Nephron progenitor cell (in vitro differentiated cells): ENCODE results near the gene CNTNAP5.

ENCODE experiments used
- DNase-seq: peaks from one replicate; pipeline ENCODE4 v3.0.0; 2021
- H3K27ac Mint-ChIP-seq: 2 replicates; pipeline ENCODE4 v1.8.0; 2021; ENCODE audit warnings: mild to moderate bottlenecking, moderate library complexity, mixed read lengths
- H3K27me3 Mint-ChIP-seq: 2 replicates; pipeline ENCODE4 v1.8.0; 2021; ENCODE audit warnings: mild to moderate bottlenecking, low read depth, mixed read lengths; ENCODE audit not compliant: poor library complexity
- H3K36me3 Mint-ChIP-seq: 2 replicates; pipeline ENCODE4 v1.8.0; 2021; ENCODE audit warnings: low read depth, mixed read lengths
- H3K4me1 Mint-ChIP-seq: 2 replicates; pipeline ENCODE4 v1.8.0; 2021; ENCODE audit warnings: mixed read lengths
- H3K4me3 Mint-ChIP-seq: 2 replicates; pipeline ENCODE4 v1.8.0; 2021; ENCODE audit warnings: mild to moderate bottlenecking, moderate library complexity, mixed read lengths
- H3K9me3 Mint-ChIP-seq: 2 replicates; pipeline ENCODE4 v1.8.0; 2021; ENCODE audit warnings: mild to moderate bottlenecking, moderate library complexity, mixed read lengths
- TF ChIP-seq, protein P1 (sequence below): fragments of 200-600 bp; sonication (generic); IDR thresholded peaks from 2 replicates; pipeline ENCODE4 v1.5.0; 2021; ENCODE audit warnings: antibody characterized with exemption

Gene CNTNAP5

DNA sequence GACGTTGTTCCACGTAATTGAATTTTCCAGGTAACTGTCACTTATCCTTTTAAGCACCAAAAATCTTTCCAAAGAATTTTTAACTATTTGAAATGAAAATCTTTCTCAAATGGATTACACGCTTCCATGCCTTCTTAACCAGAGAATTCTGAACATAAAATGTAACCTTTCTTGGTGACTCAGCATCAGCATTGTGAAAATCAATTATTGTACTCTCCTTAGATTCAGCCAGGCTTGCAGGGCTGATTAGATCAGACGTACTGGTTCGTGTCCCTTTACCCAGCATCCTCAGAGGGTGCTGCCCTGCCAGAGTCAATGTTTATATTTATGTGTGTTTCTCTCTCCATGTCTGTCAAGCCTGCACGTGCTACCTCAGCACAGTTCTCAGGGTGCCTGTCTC lies 623.9 kb downstream of the CNTNAP5 start:
- Mint-ChIP-seq H3K27me3 (peaks cover 13% of the 10 kb centered on the region), H3K27ac (no peak overlapping the region), H3K4me3 (no peak overlapping the region), H3K9me3 (no peaks in the 10 kb centered on the region), H3K36me3 (no peaks in the 10 kb centered on the region), H3K4me1 (peaks cover 30% of the 10 kb centered on the region)
- DNase-seq: no peak
- TF ChIP-seq, protein P1, sequence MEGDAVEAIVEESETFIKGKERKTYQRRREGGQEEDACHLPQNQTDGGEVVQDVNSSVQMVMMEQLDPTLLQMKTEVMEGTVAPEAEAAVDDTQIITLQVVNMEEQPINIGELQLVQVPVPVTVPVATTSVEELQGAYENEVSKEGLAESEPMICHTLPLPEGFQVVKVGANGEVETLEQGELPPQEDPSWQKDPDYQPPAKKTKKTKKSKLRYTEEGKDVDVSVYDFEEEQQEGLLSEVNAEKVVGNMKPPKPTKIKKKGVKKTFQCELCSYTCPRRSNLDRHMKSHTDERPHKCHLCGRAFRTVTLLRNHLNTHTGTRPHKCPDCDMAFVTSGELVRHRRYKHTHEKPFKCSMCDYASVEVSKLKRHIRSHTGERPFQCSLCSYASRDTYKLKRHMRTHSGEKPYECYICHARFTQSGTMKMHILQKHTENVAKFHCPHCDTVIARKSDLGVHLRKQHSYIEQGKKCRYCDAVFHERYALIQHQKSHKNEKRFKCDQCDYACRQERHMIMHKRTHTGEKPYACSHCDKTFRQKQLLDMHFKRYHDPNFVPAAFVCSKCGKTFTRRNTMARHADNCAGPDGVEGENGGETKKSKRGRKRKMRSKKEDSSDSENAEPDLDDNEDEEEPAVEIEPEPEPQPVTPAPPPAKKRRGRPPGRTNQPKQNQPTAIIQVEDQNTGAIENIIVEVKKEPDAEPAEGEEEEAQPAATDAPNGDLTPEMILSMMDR: no peak

DNA sequence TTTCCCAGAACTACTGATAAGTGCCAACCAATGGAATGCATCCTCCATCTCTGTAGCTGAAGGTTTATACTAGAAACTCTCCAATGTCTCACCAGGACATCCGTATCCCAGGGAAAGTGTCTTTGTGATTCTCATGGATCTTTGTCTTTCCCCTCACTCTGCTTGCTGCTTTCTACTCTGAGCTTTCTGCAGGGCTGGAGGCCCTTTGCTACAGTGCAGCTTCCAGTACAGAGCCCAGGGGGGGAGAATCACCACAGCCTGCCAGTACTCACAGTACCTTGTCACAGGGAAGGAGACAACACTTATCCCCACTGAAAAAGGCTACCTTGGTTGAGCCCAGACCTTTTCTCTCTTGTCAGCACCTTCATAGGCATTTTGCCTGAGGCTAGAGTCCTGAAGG lies 627.0 kb downstream of the CNTNAP5 start:
- no peak for DNase-seq
- H3K4me1 Mint-ChIP-seq: peaks cover 20% of the 10 kb centered on the region
- no peaks in the 10 kb centered on the region for H3K36me3 Mint-ChIP-seq

DNA sequence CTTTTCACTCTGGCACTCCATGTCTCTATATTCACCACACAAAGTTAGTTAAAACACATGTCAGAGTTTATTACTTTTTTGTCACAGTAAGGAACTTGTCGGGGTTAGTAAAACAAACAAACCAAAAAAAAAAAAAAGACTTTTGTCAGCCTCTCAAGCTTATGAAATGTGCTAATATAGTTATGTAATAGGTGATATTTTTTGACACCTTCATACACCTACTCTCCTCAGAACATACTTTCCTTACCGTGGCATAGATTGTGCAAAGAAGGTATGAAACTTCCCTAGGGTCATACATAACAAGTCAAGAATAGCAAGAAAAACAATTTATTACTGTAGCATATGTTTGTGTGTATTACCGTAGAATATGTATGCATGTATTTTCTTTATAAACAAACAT lies 633.3 kb downstream of the CNTNAP5 start:
- TF ChIP-seq, protein P1: no peak
- Mint-ChIP-seq H3K9me3 (no peaks in the 10 kb centered on the region), H3K4me1 (no peaks in the 10 kb centered on the region)

More for the DNA sequence above, 627.0 kb downstream of the CNTNAP5 start:
- no peak overlapping the region for H3K27ac Mint-ChIP-seq
- peaks cover 11% of the 10 kb centered on the region for H3K27me3 Mint-ChIP-seq
- H3K9me3 Mint-ChIP-seq: no peaks in the 10 kb centered on the region
- TF ChIP-seq, protein P1: no peak
- no peak overlapping the region for H3K4me3 Mint-ChIP-seq

DNA sequence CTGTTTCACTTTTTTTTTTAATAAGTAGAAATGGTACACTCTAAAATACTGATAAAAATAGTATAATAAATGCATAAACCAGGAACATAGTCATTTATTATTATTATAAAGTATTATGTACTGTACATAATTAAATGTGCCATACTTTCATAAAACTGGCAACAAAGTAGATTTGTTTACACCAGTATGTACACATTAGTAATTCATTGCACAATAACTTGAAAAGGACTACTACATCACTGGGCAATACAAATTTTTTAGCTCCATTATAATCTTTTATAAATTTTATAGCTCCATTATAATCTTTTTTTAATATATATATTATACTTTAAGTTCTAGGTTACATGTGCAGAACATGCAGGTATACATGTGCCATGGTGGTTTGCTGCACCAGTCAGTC lies 636.5 kb downstream of the CNTNAP5 start:
- Mint-ChIP-seq H3K4me1 (no peaks in the 10 kb centered on the region), H3K4me3 (no peak overlapping the region), H3K27me3 (peaks cover 7% of the 10 kb centered on the region), H3K36me3 (no peaks in the 10 kb centered on the region), H3K27ac (no peak overlapping the region), H3K9me3 (no peaks in the 10 kb centered on the region)
- TF ChIP-seq, protein P1: no peak
- no peak for DNase-seq

More for the DNA sequence above, 633.3 kb downstream of the CNTNAP5 start:
- H3K27me3 Mint-ChIP-seq: peaks cover 5% of the 10 kb centered on the region
- no peaks in the 10 kb centered on the region for H3K36me3 Mint-ChIP-seq
- DNase-seq: no peak
- no peak overlapping the region for H3K27ac Mint-ChIP-seq
- no peak overlapping the region for H3K4me3 Mint-ChIP-seq

DNA sequence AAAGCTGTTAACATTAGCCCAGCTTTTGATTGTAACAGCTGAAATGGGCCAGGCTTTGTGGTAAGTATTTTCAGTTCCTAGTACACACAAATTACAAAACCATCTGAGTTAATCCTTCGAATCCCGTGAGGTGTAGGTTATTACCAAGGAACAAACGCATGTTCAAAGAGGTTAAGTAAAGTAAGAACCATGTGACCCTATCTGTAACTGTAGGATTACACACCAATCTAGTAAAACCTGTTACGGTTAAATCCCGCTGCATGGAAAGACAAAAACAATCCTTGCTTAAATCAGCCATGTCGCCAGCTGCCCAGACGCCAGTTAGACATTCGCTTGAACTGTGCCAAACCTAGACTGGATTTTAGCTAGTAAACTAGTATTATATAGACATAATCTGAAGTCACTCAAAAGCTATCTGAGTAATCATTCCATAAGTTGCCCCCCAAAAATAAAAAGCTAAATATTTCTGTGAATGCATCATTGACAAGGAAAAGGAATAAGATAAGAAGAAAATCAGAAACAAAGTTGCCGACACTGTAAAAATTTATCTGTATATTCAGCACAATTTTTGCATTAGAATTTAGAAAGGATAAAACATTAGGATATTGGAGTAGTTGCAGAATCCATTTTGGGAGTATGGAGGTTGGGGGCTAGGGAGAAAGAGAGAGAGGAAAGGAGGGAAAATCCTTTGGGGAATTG lies 638.0 kb downstream of the CNTNAP5 start:
- Mint-ChIP-seq H3K9me3 (no peaks in the 10 kb centered on the region), H3K4me3 (no peak overlapping the region), H3K36me3 (no peaks in the 10 kb centered on the region), H3K4me1 (no peaks in the 10 kb centered on the region), H3K27me3 (peaks cover 7% of the 10 kb centered on the region), H3K27ac (no peak overlapping the region)
- no peak for DNase-seq
- TF ChIP-seq, protein P1: no peak

DNA sequence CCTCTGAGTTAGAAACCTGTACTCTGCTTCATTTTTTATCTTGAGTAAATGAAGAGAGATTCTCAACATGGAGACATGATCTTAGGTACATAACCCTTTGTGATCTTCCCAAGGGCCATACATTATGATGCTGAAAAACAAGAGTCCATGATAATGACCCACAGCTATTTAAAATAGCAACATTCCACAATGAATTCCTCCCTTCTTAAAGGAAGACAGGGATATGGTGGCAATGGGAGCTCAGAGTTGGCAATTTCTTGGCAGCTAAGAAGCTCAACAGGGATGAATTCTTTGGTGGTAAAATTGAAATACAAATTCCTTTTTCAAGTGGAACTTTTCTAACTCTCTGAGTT lies 638.5 kb downstream of the CNTNAP5 start:
- TF ChIP-seq, protein P1: no peak
- peaks cover 7% of the 10 kb centered on the region for H3K27me3 Mint-ChIP-seq

More for the DNA sequence above, 638.5 kb downstream of the CNTNAP5 start:
- Mint-ChIP-seq H3K4me1 (no peaks in the 10 kb centered on the region), H3K36me3 (no peaks in the 10 kb centered on the region), H3K9me3 (no peaks in the 10 kb centered on the region), H3K27ac (no peak overlapping the region), H3K4me3 (no peak overlapping the region)
- DNase-seq: no peak
